Smooth muscle cell (in vitro differentiated cells): ENCODE data around the gene FMN1. TPM values are rescaled to one million over a fixed set of nuclear protein-coding genes. Genes with fewer than 3 reads are reported as not detected.

Experiments
- DNase-seq: peaks from one replicate; lab custom pipeline; 2025; ENCODE audit not compliant: unreplicated experiment; lab: John Stamatoyannopoulos, UW
- H2AFZ ChIP-seq: fragments of 200-600 bp; sonication (generic); 2 replicates; pipeline ENCODE4 v1.6.0; 2016; ENCODE audit warnings: antibody characterized with exemption, low read depth, mild to moderate bottlenecking
- H3F3A ChIP-seq: fragments of 200-600 bp; sonication (generic); 2 replicates; pipeline ENCODE4 v1.6.0; 2017; ENCODE audit warnings: antibody characterized with exemption, low read depth
- H3K27ac ChIP-seq: fragments of 200-600 bp; sonication (generic); 2 replicates; pipeline ENCODE4 v1.5.1; 2016; ENCODE audit warnings: low read depth, mild to moderate bottlenecking
- H3K27me3 ChIP-seq: fragments of 200-600 bp; sonication (generic); 2 replicates; pipeline ENCODE4 v1.6.1; 2016; ENCODE audit warnings: low read depth, mild to moderate bottlenecking
- H3K36me3 ChIP-seq: fragments of 200-600 bp; sonication (generic); 2 replicates; pipeline ENCODE4 v1.5.1; 2016; ENCODE audit warnings: low read depth
- H3K4me1 ChIP-seq: fragments of 200-600 bp; sonication (generic); 2 replicates; pipeline ENCODE4 v1.5.1; 2016; ENCODE audit warnings: low read depth
- H3K4me2 ChIP-seq: fragments of 200-600 bp; sonication (generic); 2 replicates; pipeline ENCODE4 v1.6.0; 2016; ENCODE audit warnings: mild to moderate bottlenecking
- H3K4me3 ChIP-seq: fragments of 200-600 bp; sonication (generic); 2 replicates; pipeline ENCODE4 v1.5.1; 2016; ENCODE audit warnings: mild to moderate bottlenecking
- H3K79me2 ChIP-seq: fragments of 200-600 bp; sonication (generic); 2 replicates; pipeline ENCODE4 v1.6.0; 2016; ENCODE audit warnings: low read depth, mild to moderate bottlenecking
- H3K9ac ChIP-seq: fragments of 200-600 bp; sonication (generic); 2 replicates; pipeline ENCODE4 v1.6.0; 2016; ENCODE audit warnings: low read depth
- H3K9me3 ChIP-seq: fragments of 200-600 bp; sonication (generic); replicated peaks from 2 replicates; pipeline ENCODE4 v1.5.1; 2016; ENCODE audit warnings: low read depth
- H4K20me1 ChIP-seq: fragments of 200-600 bp; sonication (generic); 2 replicates; pipeline ENCODE4 v1.6.0; 2016; ENCODE audit warnings: low read depth
- CTCF ChIP-seq: fragments of 200-600 bp; sonication (generic); IDR thresholded peaks from 2 replicates; pipeline ENCODE4 v1.5.1; 2017; ENCODE audit warnings: borderline replicate concordance, mild to moderate bottlenecking, antibody characterized with exemption; ENCODE audit not compliant: insufficient read depth, poor library complexity, severe bottlenecking
- WGBS: methylation state at CpG from one replicate; pipeline ENCODE4 v1.1.7; 2016; ENCODE audit warnings: low lambda C conversion rate; 5-methylcytosine and 5-hydroxymethylcytosine counted together
- polyA plus RNA-seq: library from polyadenylated mRNA; unstranded; fragments of >200 nt; fragmentation: Nextera tagmentation; extraction: Ambion mirVana; gene quantifications from 2 replicates; pipeline ENCODE4 v1.2.1, GENCODE V29; 2016
- total RNA-seq: library from RNA; depleted of rRNA; stranded (reverse); fragments of >200 nt; gene quantifications from 2 replicates; pipeline ENCODE4 v1.2.3, GENCODE V29; 2014

FMN1 gene
- total and polyA plus RNA-seq, 2 experiments from 2014 or later, result 0.08 to 4.0 TPM

GRCh38 chr15:33200903-33201302 lies 6.4 kb upstream of the FMN1 start:
- WGBS, result 57% methylated on average over 7 of the region's 7 CpGs
- H3K4me2 ChIP-seq, result peak overlapping the region; percentile 60
- no peak for TF ChIP-seq CTCF

GRCh38 chr15:33200444-33200843 lies 5.9 kb upstream of the FMN1 start:
- H3F3A ChIP-seq, result no peaks in the 10 kb centered on the region
- no peak for TF ChIP-seq CTCF
- H3K4me2 ChIP-seq, result no peak overlapping the region
- H3K36me3 ChIP-seq, result no peaks in the 10 kb centered on the region
- no peak overlapping the region for H3K4me3 ChIP-seq
- H4K20me1 ChIP-seq, result no peaks in the 10 kb centered on the region
- peak overlapping the region; percentile 93 for H3K27ac ChIP-seq
- no peaks in the 10 kb centered on the region for H3K79me2 ChIP-seq
- peaks cover 30% of the 10 kb centered on the region for H3K4me1 ChIP-seq
- H3K27me3 ChIP-seq, result peaks cover 16% of the 10 kb centered on the region
- no peak overlapping the region for H2AFZ ChIP-seq
- no peaks in the 10 kb centered on the region for H3K9me3 ChIP-seq
- no peak for DNase-seq
- peak overlapping the region; percentile 81 for H3K9ac ChIP-seq
- 71% methylated on average over 5 of the region's 5 CpGs for WGBS

More at GRCh38 chr15:33200903-33201302, 6.4 kb upstream of the FMN1 start:
- Histone ChIP-seq H3K9me3 (no peaks in the 10 kb centered on the region), H3F3A (no peaks in the 10 kb centered on the region), H3K36me3 (no peaks in the 10 kb centered on the region), H3K79me2 (no peaks in the 10 kb centered on the region), H3K27me3 (peaks cover 16% of the 10 kb centered on the region), H2AFZ (no peak overlapping the region), H3K27ac (peak overlapping the region; percentile 93), H4K20me1 (no peaks in the 10 kb centered on the region), H3K9ac (peak overlapping the region; percentile 81), H3K4me3 (no peak overlapping the region), H3K4me1 (peaks cover 29% of the 10 kb centered on the region)
- no peak for DNase-seq

DNA sequence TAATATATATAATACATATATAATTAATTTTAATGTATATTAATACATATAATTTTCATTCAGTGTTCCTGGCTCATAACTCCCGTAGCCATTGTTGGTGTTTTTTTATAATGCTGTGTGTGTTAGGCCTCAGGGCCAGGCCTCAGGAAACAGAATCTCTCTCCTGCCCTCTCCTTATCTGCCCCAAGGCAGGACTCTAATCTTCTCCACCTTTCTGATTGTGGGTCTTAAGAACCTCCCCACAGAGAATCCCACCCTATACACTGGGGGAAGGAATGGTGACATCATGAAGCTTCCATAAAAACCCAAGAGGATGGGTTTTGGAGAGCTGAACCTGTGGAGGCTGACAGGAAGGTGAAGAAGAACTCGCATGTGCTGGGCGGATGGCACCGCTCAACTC lies 4.0 kb upstream of the FMN1 start:
- WGBS, result 100% methylated on average over 4 of the region's 4 CpGs
- no peak overlapping the region for H3K4me2 ChIP-seq
- TF ChIP-seq CTCF, result no peak

DNA sequence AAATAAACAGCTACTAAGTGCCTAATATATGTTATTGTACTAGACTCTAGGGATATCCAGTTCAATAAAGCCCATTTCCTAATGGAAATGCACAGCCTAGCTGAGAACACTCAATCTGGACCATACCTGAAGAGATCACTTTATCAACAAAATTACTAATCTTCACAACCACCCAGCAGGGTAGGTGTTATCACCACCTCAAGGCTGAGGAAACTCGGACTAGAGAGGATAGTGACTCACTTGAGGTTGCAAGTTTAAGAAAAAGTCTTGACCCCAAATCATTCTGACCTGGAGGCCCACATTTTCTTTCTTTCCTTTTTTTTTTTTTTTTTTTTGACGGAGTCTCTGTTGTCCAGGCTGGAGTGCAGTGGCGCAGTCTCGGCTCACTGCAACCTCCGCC lies 3.1 kb upstream of the FMN1 start:
- Histone ChIP-seq H3F3A (no peaks in the 10 kb centered on the region), H3K9ac (no peak overlapping the region), H3K4me3 (no peak overlapping the region), H3K36me3 (no peaks in the 10 kb centered on the region), H4K20me1 (no peaks in the 10 kb centered on the region), H3K27ac (no peak overlapping the region), H3K4me1 (peaks cover 34% of the 10 kb centered on the region), H3K9me3 (no peaks in the 10 kb centered on the region), H2AFZ (no peak overlapping the region), H3K4me2 (no peak overlapping the region), H3K79me2 (no peaks in the 10 kb centered on the region), H3K27me3 (peaks cover 24% of the 10 kb centered on the region)
- DNase-seq, result no peak
- WGBS, result 86% methylated on average over 5 of the region's 5 CpGs
- no peak for TF ChIP-seq CTCF

More for the DNA sequence above, 4.0 kb upstream of the FMN1 start:
- Histone ChIP-seq H3K9ac (no peak overlapping the region), H3K27ac (no peak overlapping the region), H3K79me2 (no peaks in the 10 kb centered on the region), H3K27me3 (peaks cover 15% of the 10 kb centered on the region), H4K20me1 (no peaks in the 10 kb centered on the region), H3K4me3 (no peak overlapping the region), H3F3A (no peaks in the 10 kb centered on the region), H3K4me1 (peaks cover 34% of the 10 kb centered on the region), H3K36me3 (no peaks in the 10 kb centered on the region), H3K9me3 (no peaks in the 10 kb centered on the region), H2AFZ (no peak overlapping the region)
- no peak for DNase-seq
